ENCODE data around the gene VPS18.

VPS18 gene

DNA sequence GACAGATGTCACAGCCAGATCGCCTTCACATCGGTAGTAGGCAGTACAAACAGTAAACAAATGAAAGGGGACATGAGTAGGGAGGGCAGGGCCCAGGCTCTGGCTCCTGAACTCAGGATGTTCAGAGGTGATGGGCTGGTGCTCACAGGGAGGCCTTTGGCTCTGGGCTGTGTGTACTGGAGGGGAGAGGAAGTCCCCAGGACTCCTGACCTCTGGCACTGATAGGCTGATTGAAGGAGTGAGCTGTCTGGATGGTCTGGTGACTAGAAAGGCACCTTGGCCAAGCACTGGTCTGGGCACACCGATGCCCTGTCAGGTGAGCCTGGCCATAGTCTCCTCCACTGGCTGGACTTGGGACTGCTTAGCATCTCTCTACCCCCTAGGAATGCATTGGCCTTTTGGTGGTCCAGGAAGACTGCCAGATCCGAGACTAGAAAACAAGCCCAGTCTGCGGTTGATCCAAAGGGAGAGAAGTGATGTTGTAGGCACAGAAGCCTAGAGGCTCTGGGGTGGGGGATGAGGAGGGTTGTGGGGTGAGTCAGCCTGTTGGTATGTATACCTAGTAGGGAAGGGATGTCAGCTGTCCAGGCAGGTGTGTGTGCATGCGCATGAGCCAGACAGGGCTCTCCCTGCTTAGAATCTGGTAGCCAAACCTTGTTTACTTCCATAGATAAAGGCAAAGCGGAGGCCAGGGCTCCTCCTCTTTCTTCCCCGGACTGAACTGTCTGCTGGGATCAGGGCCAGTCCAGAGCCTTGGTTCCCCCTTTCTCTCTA lies 48.6 kb upstream of the VPS18 start:
- Histone ChIP-seq H3K4me2 (ENCODE audit: low read length) (peak overlapping the region; percentile 91), H3K27ac (ENCODE audit: low read depth, low read length, poor library complexity, severe bottlenecking) (peak overlapping the region; percentile 11), H3K9ac (ENCODE audit: low read length) (no peak overlapping the region; the same call in 1 of the 2 replicates), H3K4me3 (ENCODE audit: low read depth, low read length, poor library complexity, severe bottlenecking) (peak overlapping the region; percentile 68), H3K36me3 (ENCODE audit: insufficient read depth, low read length) (no peaks in the 10 kb centered on the region), H3K9me3 (ENCODE audit: low read length) (no peaks in the 10 kb centered on the region), H3K27me3 (ENCODE audit: insufficient read depth, low read length) (no peaks in the 10 kb centered on the region), H2AFZ (ENCODE audit: low read length) (no peak overlapping the region), H3K4me1 (ENCODE audit: insufficient read depth, low read length, severe bottlenecking) (peaks cover 37% of the 10 kb centered on the region), H3K9me2 (ENCODE audit: low read depth, low read length) (no peaks in the 10 kb centered on the region), H3F3A (ENCODE audit: insufficient read depth, low read length) (no peaks in the 10 kb centered on the region), H3K79me2 (ENCODE audit: insufficient read depth, low read length) (no peaks in the 10 kb centered on the region), H4K20me1 (ENCODE audit: insufficient read depth, low read length) (no peaks in the 10 kb centered on the region)
- TF ChIP-seq, protein P1, sequence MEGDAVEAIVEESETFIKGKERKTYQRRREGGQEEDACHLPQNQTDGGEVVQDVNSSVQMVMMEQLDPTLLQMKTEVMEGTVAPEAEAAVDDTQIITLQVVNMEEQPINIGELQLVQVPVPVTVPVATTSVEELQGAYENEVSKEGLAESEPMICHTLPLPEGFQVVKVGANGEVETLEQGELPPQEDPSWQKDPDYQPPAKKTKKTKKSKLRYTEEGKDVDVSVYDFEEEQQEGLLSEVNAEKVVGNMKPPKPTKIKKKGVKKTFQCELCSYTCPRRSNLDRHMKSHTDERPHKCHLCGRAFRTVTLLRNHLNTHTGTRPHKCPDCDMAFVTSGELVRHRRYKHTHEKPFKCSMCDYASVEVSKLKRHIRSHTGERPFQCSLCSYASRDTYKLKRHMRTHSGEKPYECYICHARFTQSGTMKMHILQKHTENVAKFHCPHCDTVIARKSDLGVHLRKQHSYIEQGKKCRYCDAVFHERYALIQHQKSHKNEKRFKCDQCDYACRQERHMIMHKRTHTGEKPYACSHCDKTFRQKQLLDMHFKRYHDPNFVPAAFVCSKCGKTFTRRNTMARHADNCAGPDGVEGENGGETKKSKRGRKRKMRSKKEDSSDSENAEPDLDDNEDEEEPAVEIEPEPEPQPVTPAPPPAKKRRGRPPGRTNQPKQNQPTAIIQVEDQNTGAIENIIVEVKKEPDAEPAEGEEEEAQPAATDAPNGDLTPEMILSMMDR (IDR thresholded peaks at IDR 0.05; ENCODE audit: low read length): no peak
- TF ChIP-seq EZH2 (IDR thresholded peaks at IDR 0.05; ENCODE audit: borderline replicate concordance, low read length): no peak

DNA sequence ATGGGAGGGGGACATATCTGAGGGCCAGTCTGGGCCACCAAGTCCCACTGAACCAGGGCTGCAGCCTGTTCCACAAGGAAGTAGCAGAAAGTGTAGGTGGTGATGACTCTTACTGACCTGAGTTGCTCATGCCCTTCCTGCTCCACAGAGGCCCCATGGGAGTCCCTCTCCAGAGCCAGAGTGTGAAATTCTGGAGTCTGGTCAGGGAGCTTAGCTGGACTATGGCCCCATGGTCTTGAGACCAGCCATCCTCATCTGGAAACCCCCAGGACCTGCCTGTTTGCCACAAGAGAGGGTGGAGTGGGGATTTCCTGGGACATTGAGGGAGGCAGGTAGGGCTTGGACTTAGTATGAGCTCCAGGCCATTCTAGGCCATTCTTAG lies 47.4 kb upstream of the VPS18 start:
- H2AFZ ChIP-seq (ENCODE audit: low read length): no peak overlapping the region
- no peaks in the 10 kb centered on the region for H3F3A ChIP-seq (ENCODE audit: insufficient read depth, low read length)
- H3K36me3 ChIP-seq (ENCODE audit: insufficient read depth, low read length): no peaks in the 10 kb centered on the region
- H3K4me1 ChIP-seq (ENCODE audit: insufficient read depth, low read length, severe bottlenecking): peaks cover 37% of the 10 kb centered on the region
- H3K9me2 ChIP-seq (ENCODE audit: low read depth, low read length): no peaks in the 10 kb centered on the region
- no peak overlapping the region; the same call in 1 of the 2 replicates for H3K9ac ChIP-seq (ENCODE audit: low read length)
- no peak for TF ChIP-seq EZH2 (IDR thresholded peaks at IDR 0.05; ENCODE audit: borderline replicate concordance, low read length)
- TF ChIP-seq, protein P1 (IDR thresholded peaks at IDR 0.05; ENCODE audit: low read length): no peak
- H3K27ac ChIP-seq (ENCODE audit: low read depth, low read length, poor library complexity, severe bottlenecking): peak overlapping the region; percentile 50
- no peaks in the 10 kb centered on the region for H3K79me2 ChIP-seq (ENCODE audit: insufficient read depth, low read length)
- H3K9me3 ChIP-seq (ENCODE audit: low read length): no peaks in the 10 kb centered on the region
- H3K4me2 ChIP-seq (ENCODE audit: low read length): peak overlapping the region; percentile 91
- no peaks in the 10 kb centered on the region for H3K27me3 ChIP-seq (ENCODE audit: insufficient read depth, low read length)
- H4K20me1 ChIP-seq (ENCODE audit: insufficient read depth, low read length): no peaks in the 10 kb centered on the region
- H3K4me3 ChIP-seq (ENCODE audit: low read depth, low read length, poor library complexity, severe bottlenecking): peak overlapping the region; percentile 18

DNA sequence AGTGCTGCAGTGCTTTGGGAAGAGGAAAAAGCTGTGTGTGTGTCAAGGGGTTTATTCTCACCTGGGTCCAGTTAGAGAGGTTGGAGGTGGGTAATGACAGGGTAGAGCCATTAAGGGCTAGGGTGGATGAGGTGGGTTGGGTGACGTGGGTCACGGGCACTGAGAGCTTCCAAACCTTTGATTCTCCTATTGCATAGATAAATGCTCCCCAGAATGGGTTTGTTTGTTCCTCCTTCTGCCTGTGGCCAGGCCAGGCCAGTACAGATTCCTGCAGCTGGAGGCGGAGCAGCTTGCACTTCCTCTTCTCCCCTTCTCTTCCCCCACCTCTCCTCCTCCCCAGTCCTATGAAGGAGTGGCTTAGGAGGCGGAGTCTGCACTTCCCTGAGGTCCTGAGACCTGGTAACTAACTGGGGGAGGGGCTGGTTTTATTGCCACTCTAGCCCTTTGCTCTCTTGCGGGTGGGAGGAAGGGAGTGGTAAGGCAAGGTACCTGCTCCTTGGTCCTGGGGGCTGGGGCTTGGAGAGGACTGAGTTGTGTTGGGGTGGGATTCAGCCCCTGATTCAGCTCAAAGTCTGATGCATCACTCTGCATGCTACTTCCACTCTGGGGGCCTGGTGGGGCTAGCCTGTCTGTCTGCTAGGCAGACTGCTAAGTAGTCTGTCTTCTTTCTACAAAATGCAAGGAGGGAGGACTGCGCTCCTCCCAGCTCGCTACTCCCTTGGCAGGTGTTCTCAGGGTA lies 46.9 kb upstream of the VPS18 start:
- H4K20me1 ChIP-seq (ENCODE audit: insufficient read depth, low read length): no peaks in the 10 kb centered on the region
- no peak overlapping the region for H2AFZ ChIP-seq (ENCODE audit: low read length)
- no peaks in the 10 kb centered on the region for H3F3A ChIP-seq (ENCODE audit: insufficient read depth, low read length)
- TF ChIP-seq EZH2 (IDR thresholded peaks at IDR 0.05; ENCODE audit: borderline replicate concordance, low read length): no peak
- TF ChIP-seq, protein P1 (IDR thresholded peaks at IDR 0.05; ENCODE audit: low read length): no peak
- H3K27me3 ChIP-seq (ENCODE audit: insufficient read depth, low read length): no peaks in the 10 kb centered on the region
- peak overlapping the region; percentile 18 for H3K4me3 ChIP-seq (ENCODE audit: low read depth, low read length, poor library complexity, severe bottlenecking)
- no peaks in the 10 kb centered on the region for H3K9me2 ChIP-seq (ENCODE audit: low read depth, low read length)
- peak overlapping the region; percentile 50 for H3K27ac ChIP-seq (ENCODE audit: low read depth, low read length, poor library complexity, severe bottlenecking)
- H3K79me2 ChIP-seq (ENCODE audit: insufficient read depth, low read length): no peaks in the 10 kb centered on the region
- H3K9me3 ChIP-seq (ENCODE audit: low read length): no peaks in the 10 kb centered on the region
- peak overlapping the region; percentile 91 for H3K4me2 ChIP-seq (ENCODE audit: low read length)
- no peaks in the 10 kb centered on the region for H3K36me3 ChIP-seq (ENCODE audit: insufficient read depth, low read length)
- no peak overlapping the region; the same call in 1 of the 2 replicates for H3K9ac ChIP-seq (ENCODE audit: low read length)
- H3K4me1 ChIP-seq (ENCODE audit: insufficient read depth, low read length, severe bottlenecking): peaks cover 37% of the 10 kb centered on the region
